Fibroblast of skin of left quadriceps (primary cell): ENCODE measurements around the gene KYNU.
"Not testable (repeated sequence)": the region's sequence is repeated elsewhere in the genome, so short reads cannot be mapped to it uniquely, and the experiment has no call there.

ENCODE experiments used
- DNase-seq, 2 experiments: peaks; one replicate each; pipeline ENCODE4 v3.0.0-alpha.2; 2013; ENCODE audit warnings: low read depth in 2 of 2

Gene KYNU

DNA sequence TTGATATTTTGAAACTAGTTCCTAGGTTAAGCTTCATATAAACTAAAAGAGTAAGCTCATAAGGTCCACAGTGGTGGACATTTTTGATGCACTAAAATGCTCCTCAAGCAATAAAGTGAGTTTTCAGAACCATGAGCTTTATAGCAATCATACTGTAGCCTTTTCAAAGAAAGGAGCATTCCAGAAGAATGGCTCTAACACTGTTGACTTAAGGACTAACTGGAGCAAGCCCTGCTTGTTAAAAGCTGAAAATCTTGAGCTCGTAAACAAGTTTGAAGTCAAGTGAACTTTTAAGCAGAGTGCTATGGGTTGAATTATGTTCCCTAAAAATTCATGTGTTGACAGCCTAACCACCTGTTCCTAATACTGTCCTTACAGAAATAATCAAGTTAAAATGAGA, 38.0 kb downstream of the KYNU start:
- no peak for DNase-seq

- DNase-seq, result peak in 1 of 2 experiments; percentile 2
These were observed 41.2 kb downstream of the KYNU start for GRCh38 chr2:142918624-142919023.

GRCh38 chr2:142920571-142920970, 43.1 kb downstream of the KYNU start:
- DNase-seq, result no peak

GRCh38 chr2:142926445-142926844, 49.0 kb downstream of the KYNU start:
- DNase-seq, result no peak

GRCh38 chr2:142930835-142931398, 53.5 kb downstream of the KYNU start:
- no peak for DNase-seq

- no peak for DNase-seq
These were observed 56.5 kb downstream of the KYNU start for GRCh38 chr2:142933916-142934315.

DNA sequence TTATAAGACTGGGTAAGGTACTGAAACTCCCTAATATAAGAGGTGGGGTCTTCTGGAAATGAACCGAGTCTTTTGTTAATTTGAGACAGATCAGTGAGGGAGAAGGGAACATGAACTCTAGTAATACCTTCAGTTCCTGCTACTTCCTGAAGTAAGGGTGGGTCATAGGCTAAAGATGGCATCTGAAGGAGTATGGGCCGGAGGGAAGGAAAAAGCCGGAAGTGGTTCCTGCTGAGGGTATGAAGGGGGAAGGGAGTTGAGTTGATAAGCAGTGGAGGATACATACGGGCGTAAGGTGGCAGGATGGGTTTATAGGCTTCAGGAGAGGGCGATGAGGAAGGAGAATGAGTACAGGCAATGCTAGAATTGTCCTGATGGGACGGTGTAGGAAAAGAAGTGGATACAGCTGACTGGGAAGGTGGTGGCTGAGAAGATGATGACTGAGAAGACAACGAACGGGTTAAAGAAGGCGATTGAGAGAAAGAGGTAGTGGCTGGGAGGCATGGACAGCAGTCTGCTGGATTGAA, 58.2 kb downstream of the KYNU start:
- DNase-seq, result no peak

GRCh38 chr2:142936629-142937028, 59.2 kb downstream of the KYNU start:
- DNase-seq, result no peak

DNA sequence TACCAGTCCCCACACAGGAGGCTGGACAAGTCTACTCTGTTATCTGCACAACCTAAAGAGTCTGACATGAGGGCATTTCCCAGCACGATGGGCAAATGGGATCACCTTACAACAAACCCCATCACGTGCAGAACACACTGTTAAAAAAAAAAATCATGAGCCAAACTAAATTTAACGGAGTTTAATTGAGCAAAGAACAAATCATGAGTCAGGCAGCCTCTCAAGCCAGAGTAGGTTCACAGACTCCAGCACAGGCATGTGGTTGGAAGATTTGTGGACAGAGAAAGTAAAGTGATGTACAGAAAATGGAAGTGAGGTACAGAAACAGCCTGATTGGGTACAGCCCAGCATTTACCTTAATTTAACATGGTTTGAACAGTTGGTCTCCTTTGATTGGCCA, 59.9 kb downstream of the KYNU start:
- no peak for DNase-seq

GRCh38 chr2:142938240-142938639, 60.8 kb downstream of the KYNU start:
- no peak for DNase-seq

DNA sequence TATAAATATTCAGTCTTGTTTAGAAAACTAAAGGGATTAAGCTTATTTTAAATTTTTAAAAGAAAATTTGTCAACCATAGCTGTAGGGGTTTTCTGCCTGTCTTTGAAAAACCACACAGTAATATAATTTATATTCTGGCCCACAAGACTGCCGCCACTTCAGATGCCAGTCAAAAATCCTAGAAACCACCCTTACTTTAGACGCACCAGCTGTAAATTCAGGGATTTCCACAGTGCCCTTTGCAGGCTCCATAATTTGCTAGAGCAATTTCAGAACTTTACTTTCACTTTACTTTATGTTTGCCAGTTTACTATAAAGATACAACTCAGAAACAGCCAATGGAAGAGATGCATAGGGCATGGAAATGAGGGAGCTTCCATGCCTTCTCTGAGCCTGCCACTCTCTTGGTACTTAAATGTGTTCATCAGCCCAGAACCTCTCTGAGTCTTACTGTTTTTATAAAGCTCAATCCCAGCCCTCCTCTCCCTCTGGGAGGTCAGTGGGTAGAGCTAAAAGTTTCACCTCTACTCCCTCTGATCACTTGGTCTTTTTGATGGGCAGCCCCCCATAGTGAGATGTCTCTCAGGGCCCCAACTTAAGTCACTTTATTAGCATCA, 63.3 kb downstream of the KYNU start:
- DNase-seq, result no peak

DNA sequence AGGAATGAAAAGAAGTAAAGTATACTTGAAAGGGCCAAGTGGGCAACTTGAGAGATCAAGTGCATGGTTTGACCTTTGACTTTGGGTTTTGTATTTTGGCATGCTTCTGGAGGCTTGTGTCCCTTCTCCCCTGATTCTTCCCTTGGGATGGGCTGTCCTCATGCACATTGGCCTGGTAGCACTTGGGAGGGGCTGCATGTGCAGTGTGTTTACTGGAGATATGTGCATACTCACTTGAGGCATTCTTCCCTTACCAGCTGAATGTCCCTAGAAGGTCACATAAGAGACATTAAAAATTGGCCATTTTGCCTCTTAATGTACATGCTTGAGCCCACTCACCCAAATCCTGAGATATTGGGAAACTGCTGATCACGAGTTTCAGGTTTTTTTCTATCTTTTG, 65.2 kb downstream of the KYNU start:
- DNase-seq, result no peak

DNA sequence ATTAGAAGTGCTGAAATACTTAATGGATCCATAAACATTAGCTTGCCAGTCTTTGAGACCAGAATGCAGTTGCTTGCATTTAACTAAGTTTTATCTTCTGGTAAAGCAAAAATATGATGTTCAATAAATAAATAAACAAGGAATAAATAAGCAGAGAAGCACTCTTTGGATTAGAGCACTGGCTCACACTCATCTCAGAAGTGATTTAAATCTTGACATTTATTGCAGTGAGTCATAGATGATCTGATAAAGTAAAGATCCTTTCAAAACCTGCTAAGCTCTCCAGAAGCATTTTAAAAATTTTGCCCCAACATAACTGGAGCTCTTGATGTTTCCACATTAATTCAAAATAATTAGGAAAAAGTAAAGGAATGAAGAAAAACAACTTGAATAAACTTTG, 66.8 kb downstream of the KYNU start:
- DNase-seq, result peak; percentile 49 to 50

DNA sequence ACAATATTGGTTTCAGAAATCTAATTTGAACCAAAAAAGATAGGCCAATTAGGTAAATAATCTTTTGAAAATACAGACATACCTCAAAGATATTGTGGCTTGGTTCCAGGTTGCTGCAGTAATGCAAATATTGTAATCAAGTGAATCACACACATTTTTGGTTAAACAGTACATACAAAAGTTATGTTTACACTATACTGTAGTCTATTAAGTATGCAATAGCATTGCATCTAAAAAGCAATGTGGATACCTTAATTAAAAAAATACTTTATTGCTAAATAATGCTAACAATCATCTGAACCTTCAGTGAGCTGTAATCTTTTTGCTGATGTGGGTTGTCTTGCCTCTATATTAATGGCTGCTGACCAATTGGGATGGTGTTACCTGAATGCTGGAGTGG, 67.3 kb downstream of the KYNU start:
- peak; percentile 37 to 49 for DNase-seq

GRCh38 chr2:142946941-142947340, 69.5 kb downstream of the KYNU start:
- DNase-seq, result no peak

DNA sequence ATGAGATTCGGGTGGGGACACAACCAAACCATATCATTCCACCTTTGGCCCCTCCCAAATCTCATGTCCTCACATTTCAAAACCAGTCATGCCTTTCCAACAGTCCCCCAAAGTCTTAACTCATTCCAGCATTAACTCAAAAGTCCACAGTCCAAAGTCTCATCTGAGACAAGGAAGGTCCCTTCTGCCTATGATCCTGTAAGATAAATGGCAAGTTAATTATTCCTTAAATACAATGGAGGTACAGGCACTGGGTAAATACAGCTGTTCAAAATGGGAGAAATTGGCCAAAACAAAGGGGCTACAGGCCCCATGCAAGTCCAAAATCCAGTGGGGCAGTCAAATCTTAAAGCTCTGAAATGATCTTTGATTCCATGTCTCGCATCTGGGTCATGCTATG, 71.3 kb downstream of the KYNU start:
- DNase-seq, result not testable (repeated sequence)

DNA sequence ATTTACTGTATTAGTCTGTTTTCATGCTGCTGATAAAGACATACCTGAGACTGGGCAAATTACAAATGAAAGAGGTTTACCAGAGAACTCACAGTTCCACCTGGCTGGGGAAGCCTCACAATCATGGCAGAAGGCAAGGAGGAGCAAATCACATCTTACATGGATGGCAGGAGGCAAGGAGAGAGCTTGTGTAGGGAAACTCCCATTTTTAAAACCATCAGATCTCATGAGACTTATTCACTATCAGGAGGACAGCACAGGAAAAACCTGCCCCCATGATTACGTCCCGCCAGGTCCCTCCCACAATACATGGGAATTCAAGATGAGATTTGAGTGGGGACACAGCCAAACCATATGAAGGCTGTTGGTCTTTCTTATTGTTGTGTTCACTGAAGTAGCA, 72.9 kb downstream of the KYNU start:
- not testable (repeated sequence) for DNase-seq

GRCh38 chr2:142951190-142952007, 73.9 kb downstream of the KYNU start:
- DNase-seq, result no peak

DNA sequence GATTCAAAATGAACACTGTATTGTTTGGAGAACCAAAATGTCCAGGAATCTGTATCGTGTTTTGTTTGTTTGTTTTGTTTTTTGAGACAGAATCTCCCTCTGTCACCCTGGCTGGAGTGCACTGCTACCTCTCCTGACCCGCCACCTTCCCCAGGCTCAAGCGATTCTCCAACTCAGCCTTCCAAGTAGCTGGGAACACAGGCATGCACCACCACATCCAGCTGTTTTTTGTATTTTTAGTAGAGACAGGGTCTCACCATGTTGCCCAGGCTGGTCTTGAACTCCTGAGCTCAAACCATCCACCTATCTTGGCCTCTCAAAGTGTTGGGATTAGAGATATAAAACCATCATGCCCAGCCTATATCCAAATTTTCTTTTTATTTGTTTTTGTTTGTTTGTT, 74.6 kb downstream of the KYNU start:
- no peak for DNase-seq

- no peak for DNase-seq
These were observed 75.5 kb downstream of the KYNU start for GRCh38 chr2:142952793-142953494.

DNA sequence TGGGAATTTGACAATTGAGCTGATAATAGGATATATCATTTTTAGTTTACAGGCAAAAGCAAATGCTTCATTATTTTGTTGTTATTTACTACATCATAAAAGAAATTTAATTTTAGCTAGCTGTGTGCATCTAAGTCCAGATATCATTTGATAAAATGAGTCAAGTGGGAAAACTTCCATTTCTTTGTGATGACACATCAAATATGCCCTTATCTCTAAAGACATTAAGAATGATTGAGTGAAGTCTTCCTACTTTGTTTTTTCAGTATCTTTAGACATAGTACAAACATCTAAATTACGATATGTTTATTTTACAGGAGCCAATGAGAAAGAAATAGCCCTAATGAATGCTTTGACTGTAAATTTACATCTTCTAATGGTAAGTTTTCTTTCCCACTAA, 77.0 kb downstream of the KYNU start:
- no peak for DNase-seq

GRCh38 chr2:142957144-142957543, 79.7 kb downstream of the KYNU start:
- no peak for DNase-seq
